ENCODE data around the gene DNAH12.
"Not testable (repeated sequence)": the region's sequence is repeated elsewhere in the genome, so short reads cannot be mapped to it uniquely, and the experiment has no call there.

GRCh38 chr3:57339071-57339642 is 205.0 kb downstream of the DNAH12 start:
- not testable (repeated sequence) for TF ChIP-seq POLR2A (IDR thresholded peaks at IDR 0.05; ENCODE audit: low read length); GATA1 (IDR thresholded peaks at IDR 0.05; ENCODE audit: low read depth, low read length)
